AG04449 (cell line): ENCODE data around the gene RANBP9.

ENCODE experiments used
- CTCF ChIA-PET: fragments of 350-600 bp; formaldehyde crosslinking; extraction: SDS; loops from one replicate; lab custom pipeline; 2021; ENCODE audit warnings: antibody characterized with exemption; lab: Yijun Ruan, JAX
- POLR2A ChIA-PET: fragments of 400-600, 350-600 bp; formaldehyde crosslinking; extraction: SDS; loops from one replicate; lab custom pipeline; 2020; ENCODE audit warnings: antibody characterized with exemption, inconsistent platforms; lab: Yijun Ruan, JAX
- DNase-seq: peaks from one replicate; pipeline ENCODE4 v3.0.0-alpha.2; 2010; ENCODE audit warnings: low read depth, low spot score
- H3K4me3 ChIP-seq: 2 replicates; pipeline ENCODE4 v1.5.1; 2011; ENCODE audit warnings: low read depth, mild to moderate bottlenecking, control low read depth, low read length
- CTCF ChIP-seq: IDR thresholded peaks from one replicate; pipeline ENCODE4 v1.5.1; 2011; ENCODE audit warnings: mild to moderate bottlenecking, moderate library complexity, low read length, control low read depth, inconsistent platforms; ENCODE audit not compliant: insufficient read depth; ENCODE audit errors: missing control alignments

Gene RANBP9

DNA sequence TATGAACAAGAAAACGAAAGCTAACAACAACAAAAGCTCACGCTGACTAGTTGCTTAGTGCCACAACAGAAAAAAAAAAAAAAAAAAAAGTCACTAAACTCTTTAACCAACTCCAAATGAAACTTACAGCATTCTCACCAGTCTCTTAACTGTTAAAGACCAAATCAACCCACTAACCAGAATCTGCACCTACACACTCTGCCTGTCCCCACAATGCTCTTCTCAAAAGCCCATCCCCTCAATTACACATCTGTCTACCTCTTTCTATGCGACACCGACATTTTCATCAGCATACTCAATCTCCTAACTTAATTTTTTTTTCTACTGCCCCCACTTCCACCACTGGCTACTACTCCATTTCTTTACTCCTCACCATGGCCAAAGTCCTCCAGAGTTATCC, 62.2 kb downstream of the RANBP9 start:
- CTCF ChIA-PET: interaction anchor here (1.0 kb wide), 1 partner anchor 11 kb away, joined by 3 read pairs; no protein-coding TSS in a partner anchor
- H3K4me3 ChIP-seq: no peak overlapping the region
- POLR2A ChIA-PET: no interaction called here
- no peak for DNase-seq
- no peak for TF ChIP-seq CTCF

DNA sequence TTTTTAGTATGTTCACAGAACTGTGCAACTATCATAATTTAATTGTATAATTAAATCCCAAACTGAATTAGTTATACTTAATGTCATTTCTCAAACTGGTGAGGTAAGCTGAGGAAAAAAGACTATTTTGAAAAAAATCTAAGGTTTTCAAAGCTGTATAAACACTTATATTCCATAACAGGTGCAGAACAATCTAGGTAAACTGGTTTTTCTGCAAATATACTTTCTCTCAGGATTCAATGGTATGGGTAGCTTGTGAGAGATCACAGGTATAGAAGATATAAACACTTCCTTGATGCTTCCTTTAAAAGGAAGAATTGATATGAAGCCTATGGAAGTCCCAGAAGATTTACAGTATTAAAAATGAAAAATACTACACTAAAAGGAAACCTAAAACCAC, 62.8 kb downstream of the RANBP9 start:
- no peak overlapping the region for H3K4me3 ChIP-seq
- POLR2A ChIA-PET: no interaction called here
- CTCF ChIA-PET: interaction anchor here (1.0 to 1.2 kb wide), 2 partner anchors 12 to 74 kb away, joined by 3 read pairs; partner anchors contain the start of gene SIRT5
- no peak for TF ChIP-seq CTCF
- no peak for DNase-seq

- DNase-seq: no peak
- POLR2A ChIA-PET: no interaction called here
- CTCF ChIA-PET: interaction anchor here (0.9 to 1.0 kb wide), 2 partner anchors 18 to 19 kb away, joined by 3 read pairs; no protein-coding TSS in a partner anchor
- TF ChIP-seq CTCF: no peak
- H3K4me3 ChIP-seq: no peak overlapping the region
These were observed 68.5 kb downstream of the RANBP9 start for GRCh38 chr6:13643125-13643524.

DNA sequence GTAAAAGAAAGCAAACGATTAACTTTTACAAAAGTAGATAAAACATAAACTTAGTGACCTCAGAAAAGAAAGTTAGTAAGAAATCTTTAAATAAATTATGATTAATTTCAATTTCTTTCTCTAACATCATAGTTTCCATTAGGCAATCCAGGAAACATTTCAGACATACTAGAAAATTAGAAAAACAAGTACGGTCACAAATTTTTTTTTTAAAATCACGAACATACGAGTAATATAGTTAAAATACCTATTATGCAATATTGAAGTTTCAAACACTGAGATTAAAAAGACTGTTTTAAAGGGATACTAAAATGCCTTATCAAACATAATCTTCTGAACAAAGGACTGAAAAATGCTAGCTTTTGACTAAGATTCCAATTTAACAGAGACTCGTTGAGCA, 70.3 kb downstream of the RANBP9 start:
- no peak overlapping the region for H3K4me3 ChIP-seq
- no peak for DNase-seq
- ChIA-PET POLR2A (no interaction called here), CTCF (interaction anchor here (0.7 to 1.1 kb wide), 2 partner anchors 20 to 26 kb away, joined by 3 read pairs; partner anchors contain the start of gene NOL7)
- TF ChIP-seq CTCF: no peak

- TF ChIP-seq CTCF: no peak
- DNase-seq: no peak
- no peak overlapping the region for H3K4me3 ChIP-seq
- CTCF ChIA-PET: interaction anchor here (1.4 kb wide), 1 partner anchor 10 kb away, joined by 3 read pairs; no protein-coding TSS in a partner anchor
- POLR2A ChIA-PET: no interaction called here
These were observed 73.0 kb downstream of the RANBP9 start for GRCh38 chr6:13638626-13639025.

DNA sequence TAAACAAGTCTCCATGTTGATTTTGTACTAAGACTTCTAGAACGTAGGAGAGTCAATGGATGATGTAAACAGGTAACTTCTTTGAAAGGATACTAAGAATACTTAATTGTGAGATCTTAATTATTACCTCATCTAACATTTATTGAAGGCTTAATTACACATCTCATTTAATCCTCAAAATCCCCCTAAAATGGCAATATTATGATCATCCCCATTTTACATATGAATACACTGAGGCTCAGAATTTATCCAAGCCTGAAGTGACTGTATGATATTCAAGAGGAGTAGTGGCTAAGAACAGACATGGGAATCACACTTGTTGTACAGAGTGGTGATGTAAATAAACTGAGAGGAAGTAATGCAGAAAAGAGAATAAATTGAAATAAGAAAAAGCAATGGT, 73.6 kb downstream of the RANBP9 start:
- ChIA-PET POLR2A (no interaction called here), CTCF (interaction anchor here (4.7 kb wide), 1 partner anchor 13 kb away, joined by 26 read pairs; no protein-coding TSS in a partner anchor)
- no peak for TF ChIP-seq CTCF
- DNase-seq: no peak
- H3K4me3 ChIP-seq: no peak overlapping the region
